AG10803 (cell line): ENCODE results near the gene ATAD3B.

ENCODE experiments used
- DNase-seq: peaks from one replicate; pipeline ENCODE4 v3.0.0; 2010; ENCODE audit warnings: low read depth
- H3K4me3 ChIP-seq: 2 replicates; pipeline ENCODE4 v1.5.1; 2011; ENCODE audit warnings: mild to moderate bottlenecking, low read length, control low read depth
- CTCF ChIP-seq: conservative IDR thresholded peaks from 2 replicates; pipeline ENCODE4 v1.5.1; 2011; ENCODE audit warnings: mild to moderate bottlenecking, low read length, control low read depth, inconsistent platforms

The ATAD3B gene

GRCh38 chr1:1430114-1430982, 41.2 kb upstream of the ATAD3B start:
- no peak overlapping the region for H3K4me3 ChIP-seq
- DNase-seq: peak; percentile 46
- peak; percentile 20; the same call in 1 of the 2 replicates for TF ChIP-seq CTCF

GRCh38 chr1:1430992-1431844, 40.3 kb upstream of the ATAD3B start:
- no peak overlapping the region for H3K4me3 ChIP-seq
- no peak for TF ChIP-seq CTCF
- DNase-seq: no peak

- no peak overlapping the region for H3K4me3 ChIP-seq
- no peak for TF ChIP-seq CTCF
- no peak for DNase-seq
Measured at GRCh38 chr1:1431845-1432273, 39.7 kb upstream of the ATAD3B start.

- DNase-seq: no peak
- no peak for TF ChIP-seq CTCF
- no peak overlapping the region for H3K4me3 ChIP-seq
Measured at GRCh38 chr1:1432274-1432950, 39.2 kb upstream of the ATAD3B start.

GRCh38 chr1:1432951-1433803, 38.4 kb upstream of the ATAD3B start:
- H3K4me3 ChIP-seq: no peak overlapping the region
- DNase-seq: no peak
- TF ChIP-seq CTCF: no peak

GRCh38 chr1:1433804-1434130, 37.8 kb upstream of the ATAD3B start:
- no peak for TF ChIP-seq CTCF
- H3K4me3 ChIP-seq: no peak overlapping the region
- no peak for DNase-seq
